Lower leg skin (tissue), 4 donors: ENCODE data around the gene SEMA4A. TPM values are rescaled to one million over a fixed set of nuclear protein-coding genes. Genes with fewer than 3 reads are reported as not detected.

Experiments used
- DNase-seq, 2 donors: peaks; one replicate each; pipeline ENCODE4 v3.0.0-alpha.2; 2019; ENCODE audit warnings: low spot score in 2 of 2
- H3K4me3 ChIP-seq: fragments of 200-600 bp; sonication (generic); 2 replicates; pipeline ENCODE4 v1.5.1; 2017; ENCODE audit warnings: mild to moderate bottlenecking, low read depth; ENCODE audit not compliant: poor library complexity, severe bottlenecking
- CTCF ChIP-seq, 3 donors: fragments of 450-650 bp; IDR thresholded peaks; one replicate each; pipeline ENCODE4 v1.5.1; 2016; ENCODE audit warnings: antibody characterized with exemption in 3 of 3, mild to moderate bottlenecking in 3 of 3, moderate library complexity in 2 of 3
- POLR2A ChIP-seq, 2 donors: fragments of 450-650 bp; IDR thresholded peaks; one replicate each; pipeline ENCODE4 v1.6.1; 2016 to 2017; ENCODE audit warnings: antibody characterized with exemption in 2 of 2, mild to moderate bottlenecking in 1 of 2, moderate library complexity in 1 of 2
- WGBS, 2 donors: methylation state at CpG; one replicate each; pipeline ENCODE4 v1.1.5; 2018; 5-methylcytosine and 5-hydroxymethylcytosine counted together
- intact Hi-C: fragments of 100-400 bp; cut with DNase I; formaldehyde crosslinking; loops from one replicate; pipeline ENCODE4 v1.15.0; 2023; ENCODE audit warnings: low total_unique reads
- total RNA-seq, 4 donors: library from RNA; depleted of rRNA; stranded (reverse); fragments of >200 nt; gene quantifications; one replicate each; pipeline ENCODE4 v1.1.0, GENCODE V29; 2016

Gene SEMA4A
- total RNA-seq, 4 donors from 2014 or later = 30.5 to 45.4 (median 41.4) TPM

GRCh38 chr1:156108664-156109241 lies 44.6 kb upstream of the SEMA4A start:
- DNase-seq = no peak
- WGBS, 2 donors = 81 to 83% methylated on average over 6 of the region's 6 CpGs
- TF ChIP-seq CTCF (IDR thresholded peaks at IDR 0.05) (no peak), POLR2A (IDR thresholded peaks at IDR 0.05) (no peak)
- H3K4me3 ChIP-seq = no peak overlapping the region
- intact Hi-C loops = no loop called here

GRCh38 chr1:156110252-156110651 lies 43.1 kb upstream of the SEMA4A start:
- no peak for DNase-seq
- TF ChIP-seq POLR2A (IDR thresholded peaks at IDR 0.05) (no peak), CTCF (IDR thresholded peaks at IDR 0.05) (no peak)
- H3K4me3 ChIP-seq = no peak overlapping the region
- 91 to 93% methylated on average over 2 of the region's 2 CpGs for WGBS, 2 donors
- intact Hi-C loops = no loop called here

GRCh38 chr1:156111355-156111962 lies 41.9 kb upstream of the SEMA4A start:
- intact Hi-C loops = no loop called here
- H3K4me3 ChIP-seq = no peak overlapping the region
- 75 to 82% methylated on average over 4 of the region's 4 CpGs for WGBS, 2 donors
- no peak for TF ChIP-seq POLR2A (IDR thresholded peaks at IDR 0.05)
- TF ChIP-seq CTCF (IDR thresholded peaks at IDR 0.05) = no peak
- no peak for DNase-seq

GRCh38 chr1:156112276-156113137 lies 40.9 kb upstream of the SEMA4A start:
- DNase-seq = no peak
- H3K4me3 ChIP-seq = no peak overlapping the region
- 42 to 59% methylated on average over 10 of the region's 10 CpGs for WGBS, 2 donors
- intact Hi-C loops = no loop called here
- no peak for TF ChIP-seq POLR2A (IDR thresholded peaks at IDR 0.05)

GRCh38 chr1:156113282-156113950 lies 40.0 kb upstream of the SEMA4A start:
- H3K4me3 ChIP-seq = no peak overlapping the region
- DNase-seq = no peak
- TF ChIP-seq POLR2A (IDR thresholded peaks at IDR 0.05) (no peak), CTCF (IDR thresholded peaks at IDR 0.05) (no peak)
- WGBS, 2 donors = 32 to 40% methylated on average over 4 of the region's 4 CpGs
- intact Hi-C loops = no loop called here
